Prostate gland (tissue), 2 donors: ENCODE measurements around the gene PPP2R5A. TPM values are rescaled to one million over a fixed set of nuclear protein-coding genes. Genes with fewer than 3 reads are reported as not detected.
A peak's percentile ranks its signal among the peaks of the same experiment; 100 is the strongest.

Source experiments
- DNase-seq: peaks from one replicate; pipeline ENCODE4 v3.0.0-alpha.2; 2019; ENCODE audit warnings: low spot score
- H3K27ac ChIP-seq, 2 donors: fragments of 200-600 bp; sonication (generic); 2 replicates each; pipeline ENCODE4 v1.5.1; 2017 to 2019
- H3K27me3 ChIP-seq: fragments of 200-600 bp; sonication (generic); replicated peaks from 2 replicates; pipeline ENCODE4 v1.5.1; 2019; ENCODE audit not compliant: insufficient read depth
- H3K36me3 ChIP-seq, 2 donors: fragments of 200-600 bp; sonication (generic); 1 replicate in 1 of 2; 2 replicates in 1 of 2; pipeline versions ENCODE4 v1.5.1 to v1.8.1; 2017 to 2019
- H3K4me1 ChIP-seq: fragments of 200-600 bp; sonication (generic); replicated peaks from 2 replicates; pipeline ENCODE4 v1.5.1; 2019
- H3K4me3 ChIP-seq, 2 donors: fragments of 200-600 bp; sonication (generic); 2 replicates each; pipeline ENCODE4 v1.5.1; 2017 to 2019
- H3K9me3 ChIP-seq: fragments of 200-600 bp; sonication (generic); 2 replicates; pipeline ENCODE4 v1.5.1; 2017
- CTCF ChIP-seq, 4 experiments: fragments of 200-600 bp in 2 of 4; fragments of 450-650 bp in 2 of 4; sonication (generic) in 2 of 4; IDR thresholded peaks; 1 replicate in 3 of 4; 2 replicates in 1 of 4; pipeline ENCODE4 v1.5.1; 2016 to 2019; ENCODE audit warnings: antibody characterized with exemption in 4 of 4, mild to moderate bottlenecking in 2 of 4, moderate library complexity in 2 of 4
- POLR2A ChIP-seq: fragments of 450-650 bp; IDR thresholded peaks from one replicate; pipeline ENCODE4 v1.6.1; 2016; ENCODE audit warnings: antibody characterized with exemption, mild to moderate bottlenecking
- POLR2AphosphoS5 ChIP-seq: sonication (generic); formaldehyde crosslinking; IDR thresholded peaks from one replicate; pipeline ENCODE4 v1.6.1; 2017; ENCODE audit warnings: antibody characterized with exemption
- WGBS: methylation state at CpG from one replicate; pipeline ENCODE4 v1.1.5; 2018; 5-methylcytosine and 5-hydroxymethylcytosine counted together
- intact Hi-C: fragments of 100-400 bp; cut with DNase I; formaldehyde crosslinking; loops from one replicate; pipeline ENCODE4 v1.14.2; 2022
- total RNA-seq, 2 donors: library from RNA; depleted of rRNA; stranded (reverse); fragments of >200 nt; gene quantifications; one replicate each; pipeline ENCODE4 v1.1.0, GENCODE V29; 2016

The PPP2R5A gene
- total RNA-seq, 2 donors from 2014 or later, result 33.5 to 49.5 TPM

GRCh38 chr1:212238552-212238951, 46.7 kb upstream of the PPP2R5A start:
- DNase-seq, result peak; percentile 69

GRCh38 chr1:212241501-212241900, 43.7 kb upstream of the PPP2R5A start:
- no peaks in the 10 kb centered on the region for H3K4me1 ChIP-seq
- peak overlapping the region in 1 of 2 donors; percentile 52 for H3K27ac ChIP-seq
- H3K9me3 ChIP-seq, result no peaks in the 10 kb centered on the region
- no peak for TF ChIP-seq POLR2A
- TF ChIP-seq CTCF (IDR thresholded peaks at IDR 0.05), result no peak
- no peak for TF ChIP-seq POLR2AphosphoS5
- H3K27me3 ChIP-seq, result no peaks in the 10 kb centered on the region
- intact Hi-C loops, result no loop called here
- no peak overlapping the region for H3K4me3 ChIP-seq
- WGBS, result 94% methylated on average over 2 of the region's 2 CpGs
- no peaks in the 10 kb centered on the region for H3K36me3 ChIP-seq
- no peak for DNase-seq

More at GRCh38 chr1:212238552-212238951, 46.7 kb upstream of the PPP2R5A start:
- no peaks in the 10 kb centered on the region for H3K9me3 ChIP-seq
- no peaks in the 10 kb centered on the region for H3K36me3 ChIP-seq
- TF ChIP-seq POLR2A (no peak), CTCF (IDR thresholded peaks at IDR 0.05) (no peak), POLR2AphosphoS5 (peak; percentile 71)
- H3K27ac ChIP-seq, result peak overlapping the region; percentile 23 to 48
- no peak overlapping the region for H3K4me3 ChIP-seq
- H3K4me1 ChIP-seq, result no peaks in the 10 kb centered on the region
- intact Hi-C loops, result no loop called here
- whole genome bisulfite sequencing, result 24% methylated on average over 4 of the region's 4 CpGs
- H3K27me3 ChIP-seq, result no peaks in the 10 kb centered on the region

- intact Hi-C loops, result no loop called here
- no peak for DNase-seq
- Histone ChIP-seq H3K27me3 (no peaks in the 10 kb centered on the region), H3K9me3 (no peaks in the 10 kb centered on the region), H3K4me1 (no peaks in the 10 kb centered on the region), H3K4me3 (no peak overlapping the region), H3K27ac (peak overlapping the region; percentile 52 to 60), H3K36me3 (no peaks in the 10 kb centered on the region)
- TF ChIP-seq CTCF (IDR thresholded peaks at IDR 0.05) (no peak), POLR2A (no peak), POLR2AphosphoS5 (no peak)
- 75% methylated on average over 4 of the region's 4 CpGs for WGBS
These were observed 43.3 kb upstream of the PPP2R5A start for GRCh38 chr1:212241957-212242287.

GRCh38 chr1:212242288-212242984, 42.8 kb upstream of the PPP2R5A start:
- 48% methylated on average over 11 of the region's 11 CpGs for WGBS
- no peaks in the 10 kb centered on the region for H3K9me3 ChIP-seq
- TF ChIP-seq POLR2A (no peak), POLR2AphosphoS5 (peak; percentile 51)
- no peak overlapping the region for H3K4me3 ChIP-seq
- peak; percentile 33 for DNase-seq
- intact Hi-C loops, result no loop called here
- no peaks in the 10 kb centered on the region for H3K36me3 ChIP-seq
- no peaks in the 10 kb centered on the region for H3K27me3 ChIP-seq
- no peaks in the 10 kb centered on the region for H3K4me1 ChIP-seq
- peak overlapping the region; percentile 52 to 60 for H3K27ac ChIP-seq

GRCh38 chr1:212242985-212243308, 42.3 kb upstream of the PPP2R5A start:
- intact Hi-C loops, result no loop called here
- H3K4me1 ChIP-seq, result no peaks in the 10 kb centered on the region
- no peak overlapping the region for H3K4me3 ChIP-seq

More at GRCh38 chr1:212242985-212243308, 42.3 kb upstream of the PPP2R5A start:
- Histone ChIP-seq H3K27ac (peak overlapping the region; percentile 52 to 60), H3K9me3 (no peaks in the 10 kb centered on the region), H3K27me3 (no peaks in the 10 kb centered on the region), H3K36me3 (no peaks in the 10 kb centered on the region)
- DNase-seq, result no peak
- 96% methylated on average over 1 of the region's 1 CpG for WGBS
- TF ChIP-seq CTCF (IDR thresholded peaks at IDR 0.05) (no peak), POLR2AphosphoS5 (no peak), POLR2A (no peak)
